ENCODE measurements around the gene MAGEB1.

MAGEB1 gene

DNA sequence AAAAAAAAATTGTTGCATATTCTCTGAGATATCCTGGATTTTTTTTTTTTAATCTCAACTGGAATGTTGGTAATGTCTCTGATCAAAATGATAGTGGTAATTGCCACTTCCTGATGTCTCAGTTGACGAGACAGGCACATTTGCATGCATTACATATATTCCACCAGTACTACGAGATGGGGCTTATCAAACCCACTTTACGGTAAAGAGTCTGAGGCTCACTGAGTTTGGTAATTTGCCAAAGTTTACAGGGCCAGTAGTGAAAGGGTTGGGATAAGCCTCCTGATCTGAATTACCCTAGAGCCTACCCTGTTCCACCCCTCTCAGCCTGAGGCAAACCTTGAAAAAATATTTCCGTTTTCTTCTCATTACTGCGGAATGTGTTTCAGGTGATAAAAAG is 26.3 kb upstream of the MAGEB1 start:
- no peak for TF ChIP-seq ARNT (IDR thresholded peaks at IDR 0.05)
- TF ChIP-seq ZNF384 (IDR thresholded peaks at IDR 0.05): no peak
- TF ChIP-seq HDGF (IDR thresholded peaks at IDR 0.05; ENCODE audit: borderline replicate concordance): no peak
- no peak for TF ChIP-seq FOXA1 (IDR thresholded peaks at IDR 0.05)
- no peak for TF ChIP-seq FOXM1 (IDR thresholded peaks at IDR 0.05; ENCODE audit: borderline replicate concordance)
- TF ChIP-seq SP1 (IDR thresholded peaks at IDR 0.05): no peak
- TF ChIP-seq BHLHE40 (IDR thresholded peaks at IDR 0.05; ENCODE audit: borderline replicate concordance): no peak
- TF ChIP-seq NFRKB (IDR thresholded peaks at IDR 0.05): no peak
- TF ChIP-seq, protein P1, sequence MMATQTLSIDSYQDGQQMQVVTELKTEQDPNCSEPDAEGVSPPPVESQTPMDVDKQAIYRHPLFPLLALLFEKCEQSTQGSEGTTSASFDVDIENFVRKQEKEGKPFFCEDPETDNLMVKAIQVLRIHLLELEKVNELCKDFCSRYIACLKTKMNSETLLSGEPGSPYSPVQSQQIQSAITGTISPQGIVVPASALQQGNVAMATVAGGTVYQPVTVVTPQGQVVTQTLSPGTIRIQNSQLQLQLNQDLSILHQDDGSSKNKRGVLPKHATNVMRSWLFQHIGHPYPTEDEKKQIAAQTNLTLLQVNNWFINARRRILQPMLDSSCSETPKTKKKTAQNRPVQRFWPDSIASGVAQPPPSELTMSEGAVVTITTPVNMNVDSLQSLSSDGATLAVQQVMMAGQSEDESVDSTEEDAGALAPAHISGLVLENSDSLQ (IDR thresholded peaks at IDR 0.05): no peak
- no peak for TF ChIP-seq L3MBTL2 (conservative IDR thresholded peaks at IDR 0.05)
- no peak for TF ChIP-seq CTBP1 (IDR thresholded peaks at IDR 0.05; ENCODE audit: borderline replicate concordance)
- no peak for TF ChIP-seq LEF1 (IDR thresholded peaks at IDR 0.05; ENCODE audit: borderline replicate concordance)
- no peak for TF ChIP-seq FOXK2 (IDR thresholded peaks at IDR 0.05)
- no peak for TF ChIP-seq TARDBP (IDR thresholded peaks at IDR 0.05)
- no peak for TF ChIP-seq SUZ12 (IDR thresholded peaks at IDR 0.05)
- no peak for TF ChIP-seq ELF4 (IDR thresholded peaks at IDR 0.05)
- DNase-seq (ENCODE audit: extremely low spot score): no peak
- ChIA-PET CTCF (no interaction called here), POLR2A (no interaction called here)

DNA sequence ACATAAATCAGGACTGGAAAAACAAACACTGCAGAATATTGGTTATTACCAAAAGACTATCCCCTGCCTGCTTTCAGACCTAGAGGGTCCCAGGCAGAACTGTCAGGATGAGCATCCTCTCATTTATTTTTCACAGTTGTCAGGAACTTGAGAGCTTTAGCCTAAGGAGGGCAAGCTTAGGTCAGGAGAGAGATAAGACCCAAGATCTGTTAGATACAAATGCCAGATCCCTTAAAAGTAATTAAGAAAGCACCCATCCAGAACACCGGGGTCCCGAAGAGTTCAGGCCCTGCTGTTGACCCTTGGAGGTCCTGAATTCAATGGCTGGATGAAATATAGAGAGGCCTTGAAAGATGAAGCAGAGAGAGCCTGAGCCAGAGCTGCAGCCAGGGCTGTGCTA is 22.4 kb upstream of the MAGEB1 start:
- no peak for DNase-seq (ENCODE audit: extremely low spot score)
- CTCF ChIA-PET: no interaction called here
- POLR2A ChIA-PET: no interaction called here
- TF ChIP-seq SP1 (IDR thresholded peaks at IDR 0.05) (no peak), TARDBP (IDR thresholded peaks at IDR 0.05) (no peak), FOXA1 (IDR thresholded peaks at IDR 0.05) (no peak)

DNA sequence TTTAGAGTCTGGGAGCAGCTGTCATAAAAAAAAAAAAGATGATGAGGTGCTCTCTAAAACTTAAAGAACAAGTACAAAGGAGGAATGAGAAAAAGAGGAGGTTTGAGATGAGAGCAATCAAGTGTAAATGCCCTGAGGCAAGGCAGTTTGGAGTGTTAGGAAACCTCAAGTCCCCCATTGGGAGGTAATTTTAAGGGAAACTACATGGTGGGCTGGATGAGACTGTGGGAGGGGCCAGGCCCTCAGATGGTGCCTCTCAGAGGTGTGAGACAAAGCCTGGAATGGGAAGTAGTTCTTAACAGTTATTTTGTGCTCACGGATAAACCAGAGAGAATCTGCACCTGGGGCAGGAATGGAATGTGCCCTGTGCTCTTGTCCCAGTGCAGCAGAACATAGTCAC is 18.4 kb upstream of the MAGEB1 start:
- POLR2A ChIA-PET: no interaction called here
- no peak for DNase-seq (ENCODE audit: extremely low spot score)
- CTCF ChIA-PET: no interaction called here
- TF ChIP-seq ELF4 (IDR thresholded peaks at IDR 0.05) (no peak), ARNT (IDR thresholded peaks at IDR 0.05) (no peak), HDGF (IDR thresholded peaks at IDR 0.05; ENCODE audit: borderline replicate concordance) (no peak), SP1 (IDR thresholded peaks at IDR 0.05) (no peak), SUZ12 (IDR thresholded peaks at IDR 0.05) (no peak), TARDBP (IDR thresholded peaks at IDR 0.05) (no peak), NFRKB (IDR thresholded peaks at IDR 0.05) (no peak), FOXK2 (IDR thresholded peaks at IDR 0.05) (no peak), ZNF384 (IDR thresholded peaks at IDR 0.05) (no peak), FOXA1 (IDR thresholded peaks at IDR 0.05) (no peak), FOXM1 (IDR thresholded peaks at IDR 0.05; ENCODE audit: borderline replicate concordance) (no peak), BHLHE40 (IDR thresholded peaks at IDR 0.05; ENCODE audit: borderline replicate concordance) (no peak)
- TF ChIP-seq, protein P1 (IDR thresholded peaks at IDR 0.05): no peak

DNA sequence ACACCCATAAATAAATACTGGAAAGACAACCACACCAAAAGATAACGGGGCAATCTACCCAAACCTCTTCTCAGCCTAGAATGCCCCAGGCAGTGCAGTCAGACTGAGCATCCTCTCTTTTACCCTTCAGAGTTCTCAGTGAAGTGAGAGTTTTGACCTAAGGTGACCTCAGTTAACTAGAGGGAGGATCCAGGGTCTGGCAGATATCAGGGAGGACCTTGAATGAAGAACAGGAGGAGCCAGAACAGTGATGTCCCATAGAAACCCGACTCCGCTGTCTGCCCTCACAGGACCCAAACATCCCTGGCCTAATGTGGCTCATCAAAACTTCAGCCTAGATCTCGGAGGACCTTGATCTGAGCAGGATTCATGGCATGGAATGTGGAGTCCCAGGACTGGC is 16.6 kb upstream of the MAGEB1 start, which contains the start of gene MAGEB3:
TSS of gene MAGEB3 (plus strand) at position 263 of the 400 bp plus-strand sequence. CDS start 5,268 bp downstream, outside the sequence.
- POLR2A ChIA-PET: no interaction called here
- CTCF ChIA-PET: no interaction called here
- TF ChIP-seq LEF1 (IDR thresholded peaks at IDR 0.05; ENCODE audit: borderline replicate concordance) (no peak), HDGF (IDR thresholded peaks at IDR 0.05; ENCODE audit: borderline replicate concordance) (no peak), SP1 (IDR thresholded peaks at IDR 0.05) (no peak), ZNF384 (IDR thresholded peaks at IDR 0.05) (no peak), ELF4 (IDR thresholded peaks at IDR 0.05) (no peak), FOXK2 (IDR thresholded peaks at IDR 0.05) (no peak), ARNT (IDR thresholded peaks at IDR 0.05) (no peak), TARDBP (IDR thresholded peaks at IDR 0.05) (no peak), FOXA1 (IDR thresholded peaks at IDR 0.05) (no peak), NFRKB (IDR thresholded peaks at IDR 0.05) (no peak), SUZ12 (IDR thresholded peaks at IDR 0.05) (no peak), CTBP1 (IDR thresholded peaks at IDR 0.05; ENCODE audit: borderline replicate concordance) (no peak), FOXM1 (IDR thresholded peaks at IDR 0.05; ENCODE audit: borderline replicate concordance) (no peak), BHLHE40 (IDR thresholded peaks at IDR 0.05; ENCODE audit: borderline replicate concordance) (no peak), L3MBTL2 (conservative IDR thresholded peaks at IDR 0.05) (no peak)
- TF ChIP-seq, protein P1 (IDR thresholded peaks at IDR 0.05): no peak
- no peak for DNase-seq (ENCODE audit: extremely low spot score)

DNA sequence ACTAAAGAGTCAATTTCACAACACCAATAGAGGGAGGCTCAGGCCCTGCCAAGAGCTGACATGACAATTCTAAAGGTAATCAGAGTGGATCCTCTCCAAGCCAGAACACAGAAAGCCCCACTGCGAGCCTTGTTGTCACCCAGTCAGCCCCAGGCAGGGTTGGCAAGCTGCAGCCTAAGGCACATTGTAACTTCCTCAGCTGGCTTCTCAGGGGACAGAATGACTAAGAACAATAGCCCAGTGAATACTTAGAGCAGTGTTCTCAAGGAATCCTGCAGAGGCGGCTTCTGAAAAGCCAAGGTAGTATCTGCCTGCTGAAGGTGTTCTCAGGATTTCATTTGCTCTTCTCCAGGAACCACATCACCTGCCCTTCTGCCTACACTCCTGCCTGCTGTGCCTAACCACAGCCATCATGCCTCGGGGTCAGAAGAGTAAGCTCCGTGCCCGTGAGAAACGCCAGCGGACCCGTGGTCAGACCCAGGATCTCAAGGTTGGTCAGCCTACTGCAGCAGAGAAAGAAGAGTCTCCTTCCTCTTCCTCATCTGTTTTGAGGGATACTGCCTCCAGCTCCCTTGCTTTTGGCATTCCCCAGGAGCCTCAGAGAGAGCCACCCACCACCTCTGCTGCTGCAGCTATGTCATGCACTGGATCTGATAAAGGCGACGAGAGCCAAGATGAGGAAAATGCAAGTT is 5.1 kb upstream of the MAGEB1 start, which contains the start of gene MAGEB4:
TSS of gene MAGEB4 (plus strand) at position 277 of the 692 bp plus-strand sequence. CDS start at position 413, 136 bp downstream.
- POLR2A ChIA-PET: no interaction called here
- DNase-seq (ENCODE audit: extremely low spot score): no peak
- TF ChIP-seq ARNT (IDR thresholded peaks at IDR 0.05) (no peak), CTBP1 (IDR thresholded peaks at IDR 0.05; ENCODE audit: borderline replicate concordance) (no peak), TARDBP (IDR thresholded peaks at IDR 0.05) (no peak), LEF1 (IDR thresholded peaks at IDR 0.05; ENCODE audit: borderline replicate concordance) (no peak), SUZ12 (IDR thresholded peaks at IDR 0.05) (no peak), SP1 (IDR thresholded peaks at IDR 0.05) (no peak), NFRKB (IDR thresholded peaks at IDR 0.05) (no peak), FOXA1 (IDR thresholded peaks at IDR 0.05) (no peak), FOXK2 (IDR thresholded peaks at IDR 0.05) (no peak), BHLHE40 (IDR thresholded peaks at IDR 0.05; ENCODE audit: borderline replicate concordance) (no peak), ZNF384 (IDR thresholded peaks at IDR 0.05) (no peak), L3MBTL2 (conservative IDR thresholded peaks at IDR 0.05) (no peak), FOXM1 (IDR thresholded peaks at IDR 0.05; ENCODE audit: borderline replicate concordance) (no peak), ELF4 (IDR thresholded peaks at IDR 0.05) (no peak)
- TF ChIP-seq, protein P1 (IDR thresholded peaks at IDR 0.05): no peak

More for the DNA sequence above, 5.1 kb upstream of the MAGEB1 start, which contains the start of gene MAGEB4:
- CTCF ChIA-PET: no interaction called here

All from HEK293T (cell line).